Measurements from ENCODE around the gene SOX6.
A peak's percentile ranks its signal among the peaks of the same experiment; 100 is the strongest.

SOX6 gene

DNA sequence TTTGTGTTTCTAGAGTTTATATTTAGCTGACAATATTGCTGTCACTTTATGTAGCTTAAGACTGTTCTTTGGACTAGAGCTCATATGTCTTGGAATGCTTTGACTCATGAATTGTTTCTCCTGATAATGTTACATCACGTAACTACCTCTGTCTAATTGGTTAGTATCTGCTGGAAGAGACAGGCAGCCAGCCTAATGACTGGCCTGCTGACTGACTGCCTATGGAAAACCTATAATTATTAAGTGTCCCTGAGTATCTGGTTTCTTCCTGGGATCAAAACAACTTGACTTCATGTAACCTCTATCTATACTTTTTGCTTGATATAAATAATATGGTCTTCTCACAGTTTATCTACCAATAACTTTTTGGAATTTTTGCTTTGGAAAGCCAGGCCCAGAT lies 9.4 kb downstream of the SOX6 start:
- TF ChIP-seq, protein P1, sequence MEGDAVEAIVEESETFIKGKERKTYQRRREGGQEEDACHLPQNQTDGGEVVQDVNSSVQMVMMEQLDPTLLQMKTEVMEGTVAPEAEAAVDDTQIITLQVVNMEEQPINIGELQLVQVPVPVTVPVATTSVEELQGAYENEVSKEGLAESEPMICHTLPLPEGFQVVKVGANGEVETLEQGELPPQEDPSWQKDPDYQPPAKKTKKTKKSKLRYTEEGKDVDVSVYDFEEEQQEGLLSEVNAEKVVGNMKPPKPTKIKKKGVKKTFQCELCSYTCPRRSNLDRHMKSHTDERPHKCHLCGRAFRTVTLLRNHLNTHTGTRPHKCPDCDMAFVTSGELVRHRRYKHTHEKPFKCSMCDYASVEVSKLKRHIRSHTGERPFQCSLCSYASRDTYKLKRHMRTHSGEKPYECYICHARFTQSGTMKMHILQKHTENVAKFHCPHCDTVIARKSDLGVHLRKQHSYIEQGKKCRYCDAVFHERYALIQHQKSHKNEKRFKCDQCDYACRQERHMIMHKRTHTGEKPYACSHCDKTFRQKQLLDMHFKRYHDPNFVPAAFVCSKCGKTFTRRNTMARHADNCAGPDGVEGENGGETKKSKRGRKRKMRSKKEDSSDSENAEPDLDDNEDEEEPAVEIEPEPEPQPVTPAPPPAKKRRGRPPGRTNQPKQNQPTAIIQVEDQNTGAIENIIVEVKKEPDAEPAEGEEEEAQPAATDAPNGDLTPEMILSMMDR (IDR thresholded peaks at IDR 0.05; ENCODE audit: low read depth, low read length), result no peak
- peak in 1 of 2 donors; percentile 30 for DNase-seq (ENCODE audit: low read depth in 2 of 2)
- H3K4me3 ChIP-seq (replicated peaks in 1 of 2; ENCODE audit: low read depth in 2 of 2, low read length in 2 of 2), result no peak overlapping the region

DNA sequence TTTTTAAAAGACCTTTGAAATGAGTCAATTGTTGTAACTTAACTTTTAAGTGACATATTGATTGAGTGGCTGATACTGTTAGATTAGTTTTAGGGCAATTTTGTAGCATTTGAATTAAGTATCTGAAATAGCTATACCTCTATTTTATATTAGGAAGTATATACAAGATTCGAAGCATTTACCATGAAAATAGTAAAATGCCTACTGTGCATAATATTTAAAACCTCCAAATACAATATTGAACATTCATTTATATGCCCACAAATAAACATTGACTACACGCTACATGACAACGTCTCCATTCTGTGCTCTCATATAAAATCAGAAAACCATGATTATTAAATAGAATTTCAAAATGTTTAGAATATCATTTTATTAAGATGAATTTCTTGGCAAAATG lies 14.5 kb downstream of the SOX6 start:
- H3K4me3 ChIP-seq (replicated peaks in 1 of 2; ENCODE audit: low read depth in 2 of 2, low read length in 2 of 2), result no peak overlapping the region
- TF ChIP-seq, protein P1 (IDR thresholded peaks at IDR 0.05; ENCODE audit: low read depth, low read length), result no peak
- no peak for DNase-seq (ENCODE audit: low read depth in 2 of 2)

DNA sequence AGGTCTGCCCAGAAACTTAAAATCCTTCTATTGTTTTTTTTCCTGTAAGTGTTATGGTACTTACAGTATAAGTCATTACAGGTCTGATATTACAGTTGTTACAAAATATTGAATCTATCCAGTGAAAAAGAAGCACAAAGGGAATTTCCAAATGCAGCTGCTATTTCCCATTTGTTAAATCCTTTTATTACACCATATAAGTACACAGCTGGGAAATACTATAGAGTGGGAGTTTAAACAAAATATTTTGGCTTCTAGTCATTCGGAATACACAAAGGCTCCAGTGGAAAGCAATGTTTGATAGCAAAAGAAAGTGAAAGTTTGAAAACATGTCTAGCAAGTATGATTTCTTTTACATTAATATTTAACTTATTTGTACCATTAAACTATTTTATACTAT lies 18.0 kb downstream of the SOX6 start:
- H3K4me3 ChIP-seq (replicated peaks in 1 of 2; ENCODE audit: low read depth in 2 of 2, low read length in 2 of 2), result no peak overlapping the region
- TF ChIP-seq, protein P1 (IDR thresholded peaks at IDR 0.05; ENCODE audit: low read depth, low read length), result no peak
- peak in 1 of 2 donors; percentile 10 for DNase-seq (ENCODE audit: low read depth in 2 of 2)

DNA sequence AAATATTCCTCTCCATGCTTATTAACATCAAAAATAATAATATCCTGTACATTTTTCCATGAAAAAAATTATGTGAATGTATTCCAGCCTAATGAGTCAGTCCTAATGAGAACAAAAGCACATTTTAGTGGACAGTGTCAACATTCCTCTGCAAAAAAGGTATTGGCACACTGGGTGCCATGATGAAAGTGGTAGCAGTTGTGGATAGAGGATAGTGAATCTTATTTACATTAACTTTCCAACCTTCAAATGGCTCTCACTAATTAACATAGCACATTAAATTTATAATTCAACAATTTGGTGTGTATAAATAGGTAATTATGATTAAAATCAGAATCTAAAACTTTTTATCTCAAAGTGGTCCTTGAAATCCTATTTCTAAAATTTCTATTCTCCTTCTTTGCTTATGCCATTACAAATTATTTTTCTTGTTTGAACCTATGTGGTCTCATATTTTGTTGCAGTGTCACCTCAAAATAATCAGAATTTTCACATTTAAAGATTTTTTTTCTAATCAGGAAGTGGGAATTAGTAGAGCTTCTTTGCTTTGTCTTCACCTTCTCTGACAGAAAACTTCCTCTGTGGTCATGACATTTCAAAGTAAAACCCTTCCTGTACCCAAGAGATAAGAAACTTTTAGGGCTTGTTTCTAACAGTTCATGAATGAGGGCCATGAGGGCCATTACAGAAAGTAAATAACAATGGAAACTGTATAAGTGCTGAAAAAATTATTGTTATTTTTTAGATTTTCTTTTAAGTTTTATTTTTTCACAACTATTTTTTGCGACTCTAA lies 18.7 kb downstream of the SOX6 start:
- no peak overlapping the region for H3K4me3 ChIP-seq (replicated peaks in 1 of 2; ENCODE audit: low read depth in 2 of 2, low read length in 2 of 2)
- TF ChIP-seq, protein P1 (IDR thresholded peaks at IDR 0.05; ENCODE audit: low read depth, low read length), result no peak
- no peak for DNase-seq (ENCODE audit: low read depth in 2 of 2)

DNA sequence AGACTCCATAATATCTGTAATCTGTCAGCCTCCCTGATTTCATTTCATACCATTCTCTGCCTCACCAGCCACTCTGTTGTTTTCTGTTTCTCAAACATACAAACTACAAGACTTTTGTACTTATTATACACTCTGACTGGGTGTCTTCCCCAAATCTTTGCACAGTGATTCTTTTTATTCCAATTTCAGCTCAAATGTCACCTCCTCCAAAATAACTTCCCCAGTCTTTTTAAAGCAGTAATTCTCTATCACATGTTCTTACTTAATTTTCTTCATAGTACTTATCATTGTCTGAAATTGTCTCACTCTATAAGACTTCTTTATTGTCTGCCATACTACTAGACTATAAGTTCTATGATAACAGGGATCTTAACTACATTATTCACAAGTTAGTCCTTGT lies 19.6 kb downstream of the SOX6 start:
- no peak overlapping the region for H3K4me3 ChIP-seq (replicated peaks in 1 of 2; ENCODE audit: low read depth in 2 of 2, low read length in 2 of 2)
- no peak for DNase-seq (ENCODE audit: low read depth in 2 of 2)
- TF ChIP-seq, protein P1 (IDR thresholded peaks at IDR 0.05; ENCODE audit: low read depth, low read length), result no peak

DNA sequence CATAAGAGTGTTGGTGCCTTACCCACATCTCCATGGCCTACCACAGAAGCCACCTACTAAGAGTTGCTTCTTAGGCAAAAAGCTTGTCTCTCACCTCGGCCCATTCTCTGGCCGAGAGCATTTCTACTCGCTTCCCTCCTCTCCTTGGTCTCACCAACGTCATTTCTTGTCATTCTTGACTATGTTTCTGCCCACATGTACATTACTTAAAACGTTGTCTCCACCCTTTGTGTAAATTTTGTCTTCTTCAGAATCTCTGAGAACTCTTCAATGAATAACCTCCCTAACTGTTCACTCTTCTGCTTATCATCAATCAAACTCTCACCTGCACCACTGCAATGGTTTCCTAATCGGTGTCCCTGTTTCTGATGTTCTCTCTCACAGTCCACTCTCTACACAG lies 20.1 kb downstream of the SOX6 start:
- DNase-seq (ENCODE audit: low read depth in 2 of 2), result no peak
- H3K4me3 ChIP-seq (replicated peaks in 1 of 2; ENCODE audit: low read depth in 2 of 2, low read length in 2 of 2), result no peak overlapping the region
- TF ChIP-seq, protein P1 (IDR thresholded peaks at IDR 0.05; ENCODE audit: low read depth, low read length), result no peak

Measured in cardiac fibroblast (primary cell).